ENCODE data around the gene TP73.

- no peak for TF ChIP-seq GATA3 (IDR thresholded peaks at IDR 0.05; ENCODE audit: low read depth, low read length)
- TF ChIP-seq GATA2 (IDR thresholded peaks at IDR 0.05; ENCODE audit: low read depth, low read length): no peak
Observed at GRCh38 chr1:3785045-3785444, 132.7 kb downstream of the TP73 start.

Measured in SH-SY5Y (cell line).